GM13976 (cell line): ENCODE results near the gene C7orf33.
"Not testable (repeated sequence)": the region's sequence is repeated elsewhere in the genome, so short reads cannot be mapped to it uniquely, and the experiment has no call there.

Source experiments
- DNase-seq: peaks from one replicate; pipeline ENCODE4 v3.0.0; 2012; ENCODE audit warnings: low spot score
- CTCF ChIP-seq: IDR thresholded peaks from 2 replicates; pipeline ENCODE4 v1.5.1; 2012; ENCODE audit warnings: borderline replicate concordance, mild to moderate bottlenecking; ENCODE audit not compliant: insufficient read depth; ENCODE audit errors: extremely low read depth, missing control alignments, control extremely low read depth
- in situ Hi-C: fragments of 300-500 bp; cut with MboI; formaldehyde crosslinking; loops from one replicate; pipeline ENCODE4 v1.12.0; 2022; ENCODE audit warnings: low sequenced_read_pairs, mixed read lengths, inconsistent platforms; ENCODE audit not compliant: unreplicated experiment

The C7orf33 gene

GRCh38 chr7:148588168-148588567 is 2.4 kb upstream of the C7orf33 start:
- no peak for TF ChIP-seq CTCF

GRCh38 chr7:148588670-148589131 is 1.9 kb upstream of the C7orf33 start:
- DNase-seq, result no peak
- in situ Hi-C loops, result no loop called here
- no peak for TF ChIP-seq CTCF

More at GRCh38 chr7:148588168-148588567, 2.4 kb upstream of the C7orf33 start:
- in situ Hi-C loops, result no loop called here
- DNase-seq, result no peak

DNA sequence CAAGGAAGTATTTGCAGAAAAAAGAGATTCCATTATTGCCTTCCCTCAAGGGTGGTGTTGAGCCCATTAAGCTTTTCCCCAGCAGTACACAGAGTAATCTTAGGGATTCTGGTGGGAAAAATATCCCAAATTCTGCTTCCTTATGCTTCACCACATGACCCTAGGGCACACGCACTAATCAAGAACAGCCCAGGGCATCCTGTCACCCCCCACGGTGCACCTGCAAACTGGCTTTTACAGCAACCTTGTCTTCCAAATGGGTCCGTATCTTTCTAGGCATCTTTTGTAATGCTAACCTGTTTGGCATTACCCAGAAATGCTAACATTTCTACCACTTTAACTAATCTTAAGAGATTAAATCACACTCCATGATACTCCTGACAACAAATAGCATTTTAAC is 926 bp upstream of the C7orf33 start:
- DNase-seq, result no peak
- in situ Hi-C loops, result no loop called here
- no peak for TF ChIP-seq CTCF

DNA sequence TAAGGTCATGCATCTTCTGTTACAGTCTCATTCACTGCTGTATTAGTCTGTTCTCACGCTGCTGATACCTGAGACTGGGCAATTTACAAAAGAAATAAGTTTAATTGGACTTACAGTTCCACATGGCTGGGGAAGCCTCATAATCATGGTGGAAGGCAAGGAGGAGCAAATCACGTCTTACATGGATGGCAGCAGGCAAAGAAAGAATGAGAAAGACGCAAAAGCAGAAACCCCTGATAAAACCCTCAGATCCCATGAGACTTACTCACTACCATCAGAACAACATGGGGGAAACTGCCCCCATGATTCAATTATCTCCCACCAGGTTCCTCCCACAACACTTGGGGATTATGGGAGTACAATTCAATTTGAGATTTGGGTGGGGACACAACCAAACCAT is 5.8 kb downstream of the C7orf33 start:
- in situ Hi-C loops, result not testable (repeated sequence)

GRCh38 chr7:148598351-148598750 is 7.8 kb downstream of the C7orf33 start:
- no peak for TF ChIP-seq CTCF
- no peak for DNase-seq
- in situ Hi-C loops, result no loop called here

More for the DNA sequence above, 5.8 kb downstream of the C7orf33 start:
- not testable (repeated sequence) for DNase-seq

DNA sequence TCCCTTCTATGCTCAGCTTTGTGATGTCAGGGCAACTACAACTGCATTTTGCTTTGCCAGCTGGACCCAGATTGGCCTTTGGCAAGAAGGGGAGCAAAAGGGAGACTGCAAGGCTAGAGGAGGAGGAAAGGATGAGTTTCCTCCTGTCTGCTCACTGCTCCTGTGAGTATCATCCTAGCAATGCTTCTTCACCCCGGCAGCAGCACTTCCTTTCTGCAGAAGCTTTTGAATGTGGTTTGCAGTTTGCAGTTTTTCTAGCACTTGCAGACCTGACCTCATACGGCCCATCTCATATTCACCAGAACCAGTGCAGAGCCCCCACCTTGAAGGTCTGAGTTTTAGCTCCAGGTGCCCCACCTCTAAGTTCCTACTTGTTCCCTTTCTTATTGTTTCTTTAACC is 14.8 kb downstream of the C7orf33 start:
- TF ChIP-seq CTCF, result no peak
- in situ Hi-C loops, result no loop called here
- no peak for DNase-seq

DNA sequence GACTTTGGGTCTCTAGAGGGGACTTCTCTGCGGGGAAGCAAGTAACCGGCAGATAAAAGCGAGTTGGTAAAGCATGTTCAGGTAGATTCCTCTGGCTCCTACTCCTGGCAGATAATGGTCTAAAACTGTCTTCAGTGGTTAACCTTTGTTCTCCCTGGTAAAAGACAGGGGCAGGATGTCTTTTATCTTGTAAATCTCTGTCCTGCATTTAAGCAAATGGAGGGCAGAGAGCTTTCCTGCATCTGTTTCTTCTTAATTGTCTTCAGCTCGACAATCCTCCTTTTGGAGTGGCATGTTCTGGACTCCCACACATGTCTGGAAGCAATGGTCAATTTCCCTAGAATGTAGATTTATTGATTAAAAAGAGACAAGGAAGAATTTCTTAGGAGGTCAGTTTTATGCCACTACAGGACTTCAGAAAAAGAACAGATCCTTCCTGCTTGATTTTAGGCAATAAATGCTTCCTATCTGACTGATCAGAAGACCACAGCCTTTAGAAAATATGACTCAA is 16.6 kb downstream of the C7orf33 start:
- DNase-seq, result no peak
- in situ Hi-C loops, result no loop called here

More for the DNA sequence above, 16.6 kb downstream of the C7orf33 start:
- TF ChIP-seq CTCF, result no peak
